ENCODE results near the gene LINGO1. TPM values are rescaled to one million over a fixed set of nuclear protein-coding genes. Genes with fewer than 3 reads are reported as not detected.

LINGO1 gene
- total RNA-seq, 2 experiments from 2014 or later: not detected

DNA sequence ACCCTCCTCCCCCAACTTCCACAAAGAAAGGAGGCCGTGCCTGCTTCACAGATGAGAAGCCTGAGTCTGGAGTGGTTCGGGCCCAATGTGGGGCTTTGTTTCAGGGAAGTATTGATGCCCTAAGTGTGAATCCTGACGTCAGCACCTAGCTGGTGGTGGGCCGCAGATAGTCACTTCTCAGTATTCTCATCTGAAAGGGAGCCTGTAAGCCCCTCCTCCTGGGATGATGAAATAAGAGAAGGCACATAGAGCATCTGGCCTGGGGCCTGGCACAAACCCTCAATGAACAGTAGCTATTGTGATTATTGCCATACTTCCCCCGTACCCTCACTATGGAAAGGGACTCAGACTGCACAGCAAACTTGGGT, 24.8 kb downstream of the LINGO1 start:
- POLR2A ChIA-PET: no interaction called here
- TF ChIP-seq EZH2phosphoT487 (IDR thresholded peaks at IDR 0.05; ENCODE audit: borderline replicate concordance, low read depth, low read length): no peak
- TF ChIP-seq, protein P1, sequence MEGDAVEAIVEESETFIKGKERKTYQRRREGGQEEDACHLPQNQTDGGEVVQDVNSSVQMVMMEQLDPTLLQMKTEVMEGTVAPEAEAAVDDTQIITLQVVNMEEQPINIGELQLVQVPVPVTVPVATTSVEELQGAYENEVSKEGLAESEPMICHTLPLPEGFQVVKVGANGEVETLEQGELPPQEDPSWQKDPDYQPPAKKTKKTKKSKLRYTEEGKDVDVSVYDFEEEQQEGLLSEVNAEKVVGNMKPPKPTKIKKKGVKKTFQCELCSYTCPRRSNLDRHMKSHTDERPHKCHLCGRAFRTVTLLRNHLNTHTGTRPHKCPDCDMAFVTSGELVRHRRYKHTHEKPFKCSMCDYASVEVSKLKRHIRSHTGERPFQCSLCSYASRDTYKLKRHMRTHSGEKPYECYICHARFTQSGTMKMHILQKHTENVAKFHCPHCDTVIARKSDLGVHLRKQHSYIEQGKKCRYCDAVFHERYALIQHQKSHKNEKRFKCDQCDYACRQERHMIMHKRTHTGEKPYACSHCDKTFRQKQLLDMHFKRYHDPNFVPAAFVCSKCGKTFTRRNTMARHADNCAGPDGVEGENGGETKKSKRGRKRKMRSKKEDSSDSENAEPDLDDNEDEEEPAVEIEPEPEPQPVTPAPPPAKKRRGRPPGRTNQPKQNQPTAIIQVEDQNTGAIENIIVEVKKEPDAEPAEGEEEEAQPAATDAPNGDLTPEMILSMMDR (conservative IDR thresholded peaks at IDR 0.05; ENCODE audit: low read length): no peak
- Histone ChIP-seq H3K36me3 (ENCODE audit: insufficient read depth, low read length) (no peaks in the 10 kb centered on the region), H3K4me2 (ENCODE audit: low read length) (no peak overlapping the region), H3K9me3 (ENCODE audit: low read length) (no peaks in the 10 kb centered on the region), H4K20me1 (ENCODE audit: insufficient read depth, low read length) (no peaks in the 10 kb centered on the region), H3K4me1 (ENCODE audit: insufficient read depth, low read length, poor library complexity, severe bottlenecking) (peaks cover 3% of the 10 kb centered on the region), H3K4me3 (ENCODE audit: low read depth, low read length, poor library complexity, severe bottlenecking) (no peak overlapping the region), H3K79me2 (ENCODE audit: insufficient read depth, low read depth, low read length) (no peaks in the 10 kb centered on the region), H2AFZ (ENCODE audit: low read length) (no peak overlapping the region), H3K27ac (ENCODE audit: low read depth, low read length, poor library complexity, severe bottlenecking) (no peak overlapping the region), H3K9me2 (ENCODE audit: insufficient read depth, low read length) (no peaks in the 10 kb centered on the region)
- intact Hi-C loops (cut with micrococcal nuclease; ENCODE audit: unreplicated experiment): no loop called here
- no peak for DNase-seq (ENCODE audit: low spot score)
- BruUV-seq (replicated peaks): no TSS peak
- CTCF ChIA-PET (ENCODE audit: unreplicated experiment): no interaction called here

DNA sequence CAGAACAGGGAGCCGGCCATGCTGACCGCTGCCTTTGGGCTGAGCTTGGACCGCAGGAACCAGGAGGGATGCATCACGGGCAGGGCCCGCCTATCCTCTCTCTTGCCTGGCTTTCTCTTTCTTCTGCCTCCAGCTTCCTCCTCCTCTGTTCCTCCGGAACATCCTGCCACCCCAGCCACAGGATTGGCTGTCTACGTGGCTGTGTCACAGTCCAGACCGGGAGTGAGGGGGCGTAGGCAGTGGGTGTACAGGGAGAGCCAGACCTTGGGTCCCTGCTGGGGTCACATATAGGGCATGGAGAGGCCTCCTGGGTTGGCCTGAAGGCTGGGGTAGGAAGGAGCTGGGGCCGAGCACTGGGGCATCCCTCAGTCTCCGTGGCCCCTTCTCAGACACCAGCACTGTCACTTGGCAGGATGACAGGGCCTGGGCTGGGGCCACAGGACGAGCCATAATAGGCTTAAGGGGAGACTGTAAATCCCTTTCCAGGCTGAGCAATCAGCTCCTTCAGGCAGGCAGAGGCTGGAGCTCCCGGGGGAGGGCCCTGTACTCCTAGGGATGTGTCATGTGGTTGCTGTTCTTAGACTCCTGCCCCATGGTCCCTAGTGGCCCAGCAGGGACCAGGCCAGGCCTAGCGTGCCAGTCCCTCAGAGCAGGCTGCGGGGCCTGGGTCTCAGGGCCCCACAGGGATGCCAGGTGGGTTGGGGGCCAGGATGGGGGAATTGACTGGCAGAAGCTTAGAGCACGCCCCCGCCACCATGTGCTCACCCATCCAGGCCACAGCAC, 25.4 kb downstream of the LINGO1 start:
- ChIA-PET POLR2A (no interaction called here), CTCF (ENCODE audit: unreplicated experiment) (no interaction called here)
- H3K36me3 ChIP-seq (ENCODE audit: insufficient read depth, low read length): no peaks in the 10 kb centered on the region
- no peak overlapping the region for H3K4me2 ChIP-seq (ENCODE audit: low read length)
- H4K20me1 ChIP-seq (ENCODE audit: insufficient read depth, low read length): no peaks in the 10 kb centered on the region
- H3K79me2 ChIP-seq (ENCODE audit: insufficient read depth, low read depth, low read length): no peaks in the 10 kb centered on the region
- no peaks in the 10 kb centered on the region for H3K9me3 ChIP-seq (ENCODE audit: low read length)
- peaks cover 3% of the 10 kb centered on the region for H3K4me1 ChIP-seq (ENCODE audit: insufficient read depth, low read length, poor library complexity, severe bottlenecking)
- H2AFZ ChIP-seq (ENCODE audit: low read length): no peak overlapping the region
- no peak for DNase-seq (ENCODE audit: low spot score)
- H3K4me3 ChIP-seq (ENCODE audit: low read depth, low read length, poor library complexity, severe bottlenecking): no peak overlapping the region
- TF ChIP-seq, protein P1 (conservative IDR thresholded peaks at IDR 0.05; ENCODE audit: low read length): no peak
- TF ChIP-seq EZH2phosphoT487 (IDR thresholded peaks at IDR 0.05; ENCODE audit: borderline replicate concordance, low read depth, low read length): no peak
- BruUV-seq (replicated peaks): no TSS peak
- H3K9me2 ChIP-seq (ENCODE audit: insufficient read depth, low read length): no peaks in the 10 kb centered on the region
- intact Hi-C loops (cut with micrococcal nuclease; ENCODE audit: unreplicated experiment): no loop called here
- no peak overlapping the region for H3K27ac ChIP-seq (ENCODE audit: low read depth, low read length, poor library complexity, severe bottlenecking)
